Measurements from ENCODE around the gene ZNF287.

- TF ChIP-seq, protein P1, sequence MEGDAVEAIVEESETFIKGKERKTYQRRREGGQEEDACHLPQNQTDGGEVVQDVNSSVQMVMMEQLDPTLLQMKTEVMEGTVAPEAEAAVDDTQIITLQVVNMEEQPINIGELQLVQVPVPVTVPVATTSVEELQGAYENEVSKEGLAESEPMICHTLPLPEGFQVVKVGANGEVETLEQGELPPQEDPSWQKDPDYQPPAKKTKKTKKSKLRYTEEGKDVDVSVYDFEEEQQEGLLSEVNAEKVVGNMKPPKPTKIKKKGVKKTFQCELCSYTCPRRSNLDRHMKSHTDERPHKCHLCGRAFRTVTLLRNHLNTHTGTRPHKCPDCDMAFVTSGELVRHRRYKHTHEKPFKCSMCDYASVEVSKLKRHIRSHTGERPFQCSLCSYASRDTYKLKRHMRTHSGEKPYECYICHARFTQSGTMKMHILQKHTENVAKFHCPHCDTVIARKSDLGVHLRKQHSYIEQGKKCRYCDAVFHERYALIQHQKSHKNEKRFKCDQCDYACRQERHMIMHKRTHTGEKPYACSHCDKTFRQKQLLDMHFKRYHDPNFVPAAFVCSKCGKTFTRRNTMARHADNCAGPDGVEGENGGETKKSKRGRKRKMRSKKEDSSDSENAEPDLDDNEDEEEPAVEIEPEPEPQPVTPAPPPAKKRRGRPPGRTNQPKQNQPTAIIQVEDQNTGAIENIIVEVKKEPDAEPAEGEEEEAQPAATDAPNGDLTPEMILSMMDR (IDR thresholded peaks at IDR 0.05), result no peak
- TF ChIP-seq POLR2A (IDR thresholded peaks at IDR 0.05) (no peak), EP300 (IDR thresholded peaks at IDR 0.05) (no peak), POLR2AphosphoS5 (IDR thresholded peaks at IDR 0.05) (no peak)
Observed at GRCh38 chr17:16513873-16514272, 55.1 kb downstream of the ZNF287 start.
